Measurements from ENCODE around the gene PCBD1. TPM values are rescaled to one million over a fixed set of nuclear protein-coding genes. Genes with fewer than 3 reads are reported as not detected.

The PCBD1 gene
- total RNA-seq, 1 experiment from 2014 or later, result 163 TPM

GRCh38 chr10:70892631-70893030 is 4.3 kb upstream of the PCBD1 start (continued):
- TF ChIP-seq REST (IDR thresholded peaks at IDR 0.05; ENCODE audit: low read depth) (no peak), ZBTB33 (IDR thresholded peaks at IDR 0.05; ENCODE audit: extremely low read depth, insufficient replicate concordance, low read length) (no peak)

GRCh38 chr10:70891627-70892026 is 3.3 kb upstream of the PCBD1 start:
- ChIA-PET RAD21 (ENCODE audit: low non-redundant PET in 1 of 2, low total read pairs in 2 of 2, uncharacterized antibody in 2 of 2, unreplicated experiment in 2 of 2) (no interaction called here), POLR2A (no interaction called here), CTCF (interaction anchor here (1.4 kb wide), 1 partner anchor 11 kb away, joined by 11 read pairs; no protein-coding TSS in a partner anchor)
- Histone ChIP-seq H3K79me2 (ENCODE audit: insufficient read depth, low read length) (peaks cover 29% of the 10 kb centered on the region), H4K20me1 (ENCODE audit: insufficient read depth) (no peaks in the 10 kb centered on the region), H3K4me3 (replicated peaks in 1 of 2; ENCODE audit: low read depth in 1 of 2, low read length in 2 of 2) (no peak overlapping the region), H3K4me2 (ENCODE audit: low read length) (peak overlapping the region; percentile 11; the same call in 1 of the 2 replicates), H3K27me3 (ENCODE audit: insufficient read depth, low read length) (no peaks in the 10 kb centered on the region), H2AFZ (ENCODE audit: low read depth, low read length, poor library complexity, severe bottlenecking) (no peak overlapping the region), H3K27ac (ENCODE audit: low read depth, low read length) (no peak overlapping the region), H3K4me1 (ENCODE audit: control insufficient read depth in 1 of 2, insufficient read depth in 2 of 2, low read length in 2 of 2) (peaks cover 16 to 39% of the 10 kb centered on the region in 2 experiments), H3K9ac (ENCODE audit: low read length) (no peak overlapping the region), H3K36me3 (ENCODE audit: control insufficient read depth in 1 of 2, insufficient read depth in 2 of 2, low read length in 2 of 2) (peaks cover 0 to 6% of the 10 kb centered on the region in 2 experiments; a peak in 1 of 4 replicates), H3K9me2 (ENCODE audit: insufficient read depth) (no peaks in the 10 kb centered on the region), H3K9me3 (ENCODE audit: control insufficient read depth in 1 of 2, insufficient read depth in 1 of 2, low read depth in 1 of 2, low read length in 2 of 2) (no peaks in the 10 kb centered on the region)
- ATAC-seq (no peak), DNase-seq (ENCODE audit: low read depth, low spot score) (no peak)
- intact Hi-C loops (cut with micrococcal nuclease), result no loop called here
- BruUV-seq (replicated peaks), result no TSS peak
- TF ChIP-seq EGR1 (IDR thresholded peaks at IDR 0.05; ENCODE audit: low read depth), result no peak
- no peak for TF ChIP-seq CBX3 (IDR thresholded peaks at IDR 0.05; ENCODE audit: low read depth)
- TF ChIP-seq FOSL1 (IDR thresholded peaks at IDR 0.05; ENCODE audit: low read depth), result no peak
- no peak for TF ChIP-seq ZNF274 (IDR thresholded peaks at IDR 0.05; ENCODE audit: low read depth, low read length)
- TF ChIP-seq, protein P1, sequence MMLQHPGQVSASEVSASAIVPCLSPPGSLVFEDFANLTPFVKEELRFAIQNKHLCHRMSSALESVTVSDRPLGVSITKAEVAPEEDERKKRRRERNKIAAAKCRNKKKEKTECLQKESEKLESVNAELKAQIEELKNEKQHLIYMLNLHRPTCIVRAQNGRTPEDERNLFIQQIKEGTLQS (IDR thresholded peaks at IDR 0.05), result no peak
